GM23338 (cell line): Measurements from ENCODE around the gene TMEM182.

Experiments
- CREB1 ChIP-seq: fragments of 250-450 bp; sonication (Bioruptor Pico); IDR thresholded peaks from 2 replicates; pipeline ENCODE4 v1.5.0; 2020; ENCODE audit warnings: low read depth, mild to moderate bottlenecking, moderate library complexity
- CTCF ChIP-seq, 2 experiments: fragments of 200-600 bp in 1 of 2; sonication (generic) in 1 of 2; conservative IDR thresholded peaks; 2 replicates each; pipeline versions ENCODE4 v1.5.1 to v1.6.1; 2016 to 2017; ENCODE audit warnings: antibody characterized with exemption in 2 of 2, low read depth in 2 of 2, mild to moderate bottlenecking in 2 of 2, moderate library complexity in 1 of 2
- EZH2 ChIP-seq: fragments of 200-600 bp; sonication (generic); IDR thresholded peaks from one replicate; pipeline ENCODE4 v1.8.0; 2017; ENCODE audit warnings: antibody characterized with exemption, mild to moderate bottlenecking, low read depth; ENCODE audit not compliant: unreplicated experiment
- EZH2phosphoT487 ChIP-seq: fragments of 200-600 bp; sonication (generic); IDR thresholded peaks from one replicate; pipeline ENCODE4 v1.8.1; 2018; ENCODE audit warnings: antibody characterized with exemption; ENCODE audit not compliant: unreplicated experiment
- JUNB ChIP-seq: IDR thresholded peaks from one replicate; pipeline ENCODE4 v1.6.1; 2016; ENCODE audit warnings: antibody characterized with exemption; ENCODE audit not compliant: unreplicated experiment
- NANOG ChIP-seq: IDR thresholded peaks from 2 replicates; pipeline ENCODE4 v1.6.1; 2016; ENCODE audit warnings: antibody characterized with exemption, borderline replicate concordance
- POLR2AphosphoS5 ChIP-seq: IDR thresholded peaks from 2 replicates; pipeline ENCODE4 v1.6.1; 2016; ENCODE audit warnings: antibody characterized with exemption, low read depth
- REST ChIP-seq: IDR thresholded peaks from one replicate; pipeline ENCODE4 v1.6.1; 2018; ENCODE audit warnings: antibody characterized with exemption; ENCODE audit not compliant: unreplicated experiment
- STAT1 ChIP-seq: IDR thresholded peaks from one replicate; pipeline ENCODE4 v1.6.1; 2016; ENCODE audit warnings: antibody characterized with exemption; ENCODE audit not compliant: unreplicated experiment

- no peak for TF ChIP-seq CTCF (conservative IDR thresholded peaks at IDR 0.05; ENCODE audit: low read depth in 2 of 2)
- TF ChIP-seq POLR2AphosphoS5 = no peak
- TF ChIP-seq EZH2phosphoT487 = no peak
- TF ChIP-seq JUNB = no peak
- TF ChIP-seq EZH2 = no peak
- no peak for TF ChIP-seq NANOG
- no peak for TF ChIP-seq REST
- no peak for TF ChIP-seq STAT1
- no peak for TF ChIP-seq CREB1 (CRISPR knock-in tag)
These were observed 72.9 kb downstream of the TMEM182 start for GRCh38 chr2:102834523-102835273.
